Astrocyte (in vitro differentiated cells and primary cell): ENCODE results near the gene FAM107B.

Experiments used
- EZH2 ChIP-seq: IDR thresholded peaks from 2 replicates; pipeline ENCODE4 v1.6.1; 2012; ENCODE audit warnings: mild to moderate bottlenecking, low read length, inconsistent platforms; ENCODE audit not compliant: insufficient read depth
- TF ChIP-seq, protein P1 (sequence below): IDR thresholded peaks from 2 replicates; pipeline ENCODE4 v1.5.1; 2011; ENCODE audit warnings: low read depth, mild to moderate bottlenecking, inconsistent platforms, low read length, moderate library complexity; ENCODE audit not compliant: insufficient read depth

DNA sequence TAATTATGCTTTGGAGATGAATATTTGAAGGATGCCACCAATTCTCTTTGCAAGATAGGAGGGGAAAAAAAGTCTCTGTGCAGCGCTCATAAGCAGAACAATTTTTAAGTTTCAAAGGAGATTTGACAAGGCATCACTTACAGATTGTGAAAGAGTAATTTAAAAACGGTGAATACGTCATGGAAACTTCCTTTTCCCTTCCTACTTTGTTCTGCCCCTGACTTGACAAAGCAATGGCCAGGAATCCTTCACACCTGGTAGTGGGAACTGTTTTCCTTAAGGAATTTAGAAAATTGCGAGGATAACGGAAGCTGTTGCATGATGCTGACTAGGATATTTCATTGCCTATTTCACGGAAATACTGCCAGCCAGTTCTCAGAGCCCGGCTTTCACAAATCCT is 16.7 kb downstream of the FAM107B start:
- TF ChIP-seq, protein P1, sequence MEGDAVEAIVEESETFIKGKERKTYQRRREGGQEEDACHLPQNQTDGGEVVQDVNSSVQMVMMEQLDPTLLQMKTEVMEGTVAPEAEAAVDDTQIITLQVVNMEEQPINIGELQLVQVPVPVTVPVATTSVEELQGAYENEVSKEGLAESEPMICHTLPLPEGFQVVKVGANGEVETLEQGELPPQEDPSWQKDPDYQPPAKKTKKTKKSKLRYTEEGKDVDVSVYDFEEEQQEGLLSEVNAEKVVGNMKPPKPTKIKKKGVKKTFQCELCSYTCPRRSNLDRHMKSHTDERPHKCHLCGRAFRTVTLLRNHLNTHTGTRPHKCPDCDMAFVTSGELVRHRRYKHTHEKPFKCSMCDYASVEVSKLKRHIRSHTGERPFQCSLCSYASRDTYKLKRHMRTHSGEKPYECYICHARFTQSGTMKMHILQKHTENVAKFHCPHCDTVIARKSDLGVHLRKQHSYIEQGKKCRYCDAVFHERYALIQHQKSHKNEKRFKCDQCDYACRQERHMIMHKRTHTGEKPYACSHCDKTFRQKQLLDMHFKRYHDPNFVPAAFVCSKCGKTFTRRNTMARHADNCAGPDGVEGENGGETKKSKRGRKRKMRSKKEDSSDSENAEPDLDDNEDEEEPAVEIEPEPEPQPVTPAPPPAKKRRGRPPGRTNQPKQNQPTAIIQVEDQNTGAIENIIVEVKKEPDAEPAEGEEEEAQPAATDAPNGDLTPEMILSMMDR, result no peak
- TF ChIP-seq EZH2, result no peak
